Liver (tissue), 3 donors: ENCODE results near the gene STARD3.

Experiments
- EGR1 ChIP-seq, 2 donors: IDR thresholded peaks; 2 replicates each; pipeline ENCODE4 v1.6.1; 2016 to 2018; ENCODE audit warnings: antibody characterized with exemption in 2 of 2, low read depth in 2 of 2
- FOXA1 ChIP-seq: IDR thresholded peaks from 2 replicates; pipeline ENCODE4 v1.6.1; 2016; ENCODE audit warnings: antibody characterized with exemption
- GABPA ChIP-seq, 2 donors: IDR thresholded peaks in 1 of 2; conservative IDR thresholded peaks in 1 of 2; 2 replicates each; pipeline ENCODE4 v1.6.1; 2016; ENCODE audit warnings: antibody characterized with exemption in 2 of 2, mild to moderate bottlenecking in 1 of 2, moderate library complexity in 1 of 2
- JUND ChIP-seq, 2 donors: IDR thresholded peaks; 2 replicates each; pipeline ENCODE4 v1.6.1; 2016; ENCODE audit warnings: antibody characterized with exemption in 2 of 2
- RAD21 ChIP-seq, 2 donors: IDR thresholded peaks; 2 replicates each; pipeline ENCODE4 v1.6.1; 2016; ENCODE audit warnings: antibody characterized with exemption in 2 of 2, mild to moderate bottlenecking in 2 of 2
- SP1 ChIP-seq: IDR thresholded peaks from 2 replicates; pipeline ENCODE4 v1.6.1; 2018; ENCODE audit warnings: antibody characterized with exemption, mild to moderate bottlenecking
- TAF1 ChIP-seq: conservative IDR thresholded peaks from 2 replicates; pipeline ENCODE4 v1.6.1; 2016; ENCODE audit warnings: antibody characterized with exemption, mild to moderate bottlenecking
- TF ChIP-seq, protein P1 (sequence below): fragments of 150-350 bp; IDR thresholded peaks from 2 replicates; pipeline ENCODE4 v1.5.1; 2017; ENCODE audit warnings: improper control_type of control experiment, low read depth, low read length; ENCODE audit not compliant: missing input control
- TF ChIP-seq, protein P2 (sequence below): IDR thresholded peaks from 2 replicates; pipeline ENCODE4 v1.6.1; 2016; ENCODE audit warnings: antibody characterized with exemption
- TF ChIP-seq, protein P3 (sequence below): IDR thresholded peaks from 2 replicates; pipeline ENCODE4 v1.6.1; 2016; ENCODE audit warnings: antibody characterized with exemption, mild to moderate bottlenecking
- TF ChIP-seq, protein P4 (sequence below): IDR thresholded peaks from 2 replicates; pipeline ENCODE4 v1.6.1; 2016; ENCODE audit warnings: antibody characterized with exemption
- donor health status: healthy.
- donor health status: healthy.

DNA sequence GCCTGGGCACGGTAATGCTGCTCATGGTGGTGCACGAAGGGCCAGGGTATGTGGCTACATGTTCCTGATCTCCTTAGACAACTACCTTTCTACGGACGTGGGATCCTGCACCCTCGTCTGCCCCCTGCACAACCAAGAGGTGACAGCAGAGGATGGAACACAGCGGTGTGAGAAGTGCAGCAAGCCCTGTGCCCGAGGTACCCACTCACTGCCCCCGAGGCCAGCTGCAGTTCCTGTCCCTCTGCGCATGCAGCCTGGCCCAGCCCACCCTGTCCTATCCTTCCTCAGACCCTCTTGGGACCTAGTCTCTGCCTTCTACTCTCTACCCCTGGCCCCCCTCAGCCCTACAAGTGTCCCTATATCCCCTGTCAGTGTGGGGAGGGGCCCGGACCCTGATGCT lies 74.9 kb downstream of the STARD3 start:
- TF ChIP-seq GABPA (IDR thresholded peaks at IDR 0.05 in 1 of 2, conservative IDR thresholded peaks at IDR 0.05 in 1 of 2) (no peak), TAF1 (no peak), FOXA1 (no peak), SP1 (no peak), RAD21 (IDR thresholded peaks at IDR 0.05) (no peak), JUND (IDR thresholded peaks at IDR 0.05) (no peak), EGR1 (IDR thresholded peaks at IDR 0.05; ENCODE audit: low read depth in 2 of 2) (no peak)
- TF ChIP-seq, protein P1, sequence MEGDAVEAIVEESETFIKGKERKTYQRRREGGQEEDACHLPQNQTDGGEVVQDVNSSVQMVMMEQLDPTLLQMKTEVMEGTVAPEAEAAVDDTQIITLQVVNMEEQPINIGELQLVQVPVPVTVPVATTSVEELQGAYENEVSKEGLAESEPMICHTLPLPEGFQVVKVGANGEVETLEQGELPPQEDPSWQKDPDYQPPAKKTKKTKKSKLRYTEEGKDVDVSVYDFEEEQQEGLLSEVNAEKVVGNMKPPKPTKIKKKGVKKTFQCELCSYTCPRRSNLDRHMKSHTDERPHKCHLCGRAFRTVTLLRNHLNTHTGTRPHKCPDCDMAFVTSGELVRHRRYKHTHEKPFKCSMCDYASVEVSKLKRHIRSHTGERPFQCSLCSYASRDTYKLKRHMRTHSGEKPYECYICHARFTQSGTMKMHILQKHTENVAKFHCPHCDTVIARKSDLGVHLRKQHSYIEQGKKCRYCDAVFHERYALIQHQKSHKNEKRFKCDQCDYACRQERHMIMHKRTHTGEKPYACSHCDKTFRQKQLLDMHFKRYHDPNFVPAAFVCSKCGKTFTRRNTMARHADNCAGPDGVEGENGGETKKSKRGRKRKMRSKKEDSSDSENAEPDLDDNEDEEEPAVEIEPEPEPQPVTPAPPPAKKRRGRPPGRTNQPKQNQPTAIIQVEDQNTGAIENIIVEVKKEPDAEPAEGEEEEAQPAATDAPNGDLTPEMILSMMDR: no peak
- TF ChIP-seq, protein P2, sequence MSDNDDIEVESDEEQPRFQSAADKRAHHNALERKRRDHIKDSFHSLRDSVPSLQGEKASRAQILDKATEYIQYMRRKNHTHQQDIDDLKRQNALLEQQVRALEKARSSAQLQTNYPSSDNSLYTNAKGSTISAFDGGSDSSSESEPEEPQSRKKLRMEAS: no peak
- TF ChIP-seq, protein P3, sequence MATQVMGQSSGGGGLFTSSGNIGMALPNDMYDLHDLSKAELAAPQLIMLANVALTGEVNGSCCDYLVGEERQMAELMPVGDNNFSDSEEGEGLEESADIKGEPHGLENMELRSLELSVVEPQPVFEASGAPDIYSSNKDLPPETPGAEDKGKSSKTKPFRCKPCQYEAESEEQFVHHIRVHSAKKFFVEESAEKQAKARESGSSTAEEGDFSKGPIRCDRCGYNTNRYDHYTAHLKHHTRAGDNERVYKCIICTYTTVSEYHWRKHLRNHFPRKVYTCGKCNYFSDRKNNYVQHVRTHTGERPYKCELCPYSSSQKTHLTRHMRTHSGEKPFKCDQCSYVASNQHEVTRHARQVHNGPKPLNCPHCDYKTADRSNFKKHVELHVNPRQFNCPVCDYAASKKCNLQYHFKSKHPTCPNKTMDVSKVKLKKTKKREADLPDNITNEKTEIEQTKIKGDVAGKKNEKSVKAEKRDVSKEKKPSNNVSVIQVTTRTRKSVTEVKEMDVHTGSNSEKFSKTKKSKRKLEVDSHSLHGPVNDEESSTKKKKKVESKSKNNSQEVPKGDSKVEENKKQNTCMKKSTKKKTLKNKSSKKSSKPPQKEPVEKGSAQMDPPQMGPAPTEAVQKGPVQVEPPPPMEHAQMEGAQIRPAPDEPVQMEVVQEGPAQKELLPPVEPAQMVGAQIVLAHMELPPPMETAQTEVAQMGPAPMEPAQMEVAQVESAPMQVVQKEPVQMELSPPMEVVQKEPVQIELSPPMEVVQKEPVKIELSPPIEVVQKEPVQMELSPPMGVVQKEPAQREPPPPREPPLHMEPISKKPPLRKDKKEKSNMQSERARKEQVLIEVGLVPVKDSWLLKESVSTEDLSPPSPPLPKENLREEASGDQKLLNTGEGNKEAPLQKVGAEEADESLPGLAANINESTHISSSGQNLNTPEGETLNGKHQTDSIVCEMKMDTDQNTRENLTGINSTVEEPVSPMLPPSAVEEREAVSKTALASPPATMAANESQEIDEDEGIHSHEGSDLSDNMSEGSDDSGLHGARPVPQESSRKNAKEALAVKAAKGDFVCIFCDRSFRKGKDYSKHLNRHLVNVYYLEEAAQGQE: no peak
- TF ChIP-seq, protein P4, sequence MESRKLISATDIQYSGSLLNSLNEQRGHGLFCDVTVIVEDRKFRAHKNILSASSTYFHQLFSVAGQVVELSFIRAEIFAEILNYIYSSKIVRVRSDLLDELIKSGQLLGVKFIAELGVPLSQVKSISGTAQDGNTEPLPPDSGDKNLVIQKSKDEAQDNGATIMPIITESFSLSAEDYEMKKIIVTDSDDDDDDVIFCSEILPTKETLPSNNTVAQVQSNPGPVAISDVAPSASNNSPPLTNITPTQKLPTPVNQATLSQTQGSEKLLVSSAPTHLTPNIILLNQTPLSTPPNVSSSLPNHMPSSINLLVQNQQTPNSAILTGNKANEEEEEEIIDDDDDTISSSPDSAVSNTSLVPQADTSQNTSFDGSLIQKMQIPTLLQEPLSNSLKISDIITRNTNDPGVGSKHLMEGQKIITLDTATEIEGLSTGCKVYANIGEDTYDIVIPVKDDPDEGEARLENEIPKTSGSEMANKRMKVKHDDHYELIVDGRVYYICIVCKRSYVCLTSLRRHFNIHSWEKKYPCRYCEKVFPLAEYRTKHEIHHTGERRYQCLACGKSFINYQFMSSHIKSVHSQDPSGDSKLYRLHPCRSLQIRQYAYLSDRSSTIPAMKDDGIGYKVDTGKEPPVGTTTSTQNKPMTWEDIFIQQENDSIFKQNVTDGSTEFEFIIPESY: no peak
